ENCODE data around the gene CRYGN.
A peak's percentile ranks its signal among the peaks of the same experiment; 100 is the strongest.

The CRYGN gene

GRCh38 chr7:151389096-151389767, 50.7 kb downstream of the CRYGN start:
- DNase-seq: no peak

GRCh38 chr7:151388430-151388829, 51.5 kb downstream of the CRYGN start:
- DNase-seq: no peak

GRCh38 chr7:151388007-151388297, 52.0 kb downstream of the CRYGN start:
- no peak for DNase-seq

GRCh38 chr7:151387161-151388006, 52.6 kb downstream of the CRYGN start:
- DNase-seq: no peak

- peak; percentile 72 for DNase-seq
Observed at GRCh38 chr7:151386301-151387160, 53.4 kb downstream of the CRYGN start.

- no peak for DNase-seq
Observed at GRCh38 chr7:151385626-151386300, 54.2 kb downstream of the CRYGN start.

GRCh38 chr7:151384776-151385625, 54.9 kb downstream of the CRYGN start:
- DNase-seq: no peak

GRCh38 chr7:151384352-151384697, 55.6 kb downstream of the CRYGN start:
- DNase-seq: no peak

- DNase-seq: no peak
Observed at GRCh38 chr7:151383638-151384351, 56.1 kb downstream of the CRYGN start.

GRCh38 chr7:151382079-151382885, 57.7 kb downstream of the CRYGN start:
- no peak for DNase-seq

GRCh38 chr7:151381348-151382078, 58.4 kb downstream of the CRYGN start:
- peak; percentile 65 for DNase-seq

- DNase-seq: peak; percentile 47
Observed at GRCh38 chr7:151381098-151381347, 58.9 kb downstream of the CRYGN start.

GRCh38 chr7:151380199-151381097, 59.5 kb downstream of the CRYGN start:
- no peak for DNase-seq

GRCh38 chr7:151379534-151380198, 60.3 kb downstream of the CRYGN start:
- DNase-seq: no peak

- no peak for DNase-seq
Observed at GRCh38 chr7:151379193-151379520, 60.8 kb downstream of the CRYGN start.

All from RPMI8226 (cell line).